DOHH2 (cell line): Measurements from ENCODE around the gene SCN8A.

ENCODE experiments used
- CTCF ChIP-seq: fragments of 200-600 bp; sonication (generic); IDR thresholded peaks from one replicate; pipeline ENCODE4 v1.5.1; 2014; ENCODE audit warnings: antibody characterized with exemption, mild to moderate bottlenecking, low read depth, low read length; ENCODE audit not compliant: poor library complexity, severe bottlenecking
- EZH2phosphoT487 ChIP-seq: fragments of 200-600 bp; sonication (generic); IDR thresholded peaks from 2 replicates; pipeline ENCODE4 v1.6.1; 2017; ENCODE audit warnings: borderline replicate concordance, mild to moderate bottlenecking, antibody characterized with exemption, low read length, moderate library complexity, mixed read lengths

- TF ChIP-seq CTCF: no peak
- peak; percentile 85; the same call in 1 of the 2 replicates for TF ChIP-seq EZH2phosphoT487
Measured at GRCh38 chr12:51591016-51591901, at the start of gene SCN8A.
